Uterus (tissue), 4 donors: ENCODE data around the gene ADGRF4. TPM values are rescaled to one million over a fixed set of nuclear protein-coding genes. Genes with fewer than 3 reads are reported as not detected.

Source experiments
- DNase-seq, 2 donors: peaks; one replicate each; pipeline ENCODE4 v3.0.0-alpha.2; 2019 to 2020
- H3K27ac ChIP-seq, 2 donors: fragments of 200-600 bp; sonication (generic); 1 replicate in 1 of 2; 2 replicates in 1 of 2; pipeline ENCODE4 v1.5.1; 2016 to 2018
- H3K27me3 ChIP-seq, 2 donors: fragments of 200-600 bp; sonication (generic); one replicate each; pipeline ENCODE4 v1.5.1; 2018 to 2019; ENCODE audit warnings: control low read depth in 1 of 2
- H3K36me3 ChIP-seq, 2 donors: fragments of 200-600 bp; sonication (generic); one replicate each; pipeline ENCODE4 v1.5.1; 2019; ENCODE audit warnings: control low read depth in 1 of 2
- H3K4me1 ChIP-seq, 2 donors: fragments of 200-600 bp; sonication (generic); one replicate each; pipeline ENCODE4 v1.5.1; 2018 to 2019; ENCODE audit warnings: control low read depth in 1 of 2
- H3K4me3 ChIP-seq, 2 donors: fragments of 200-600 bp; sonication (generic); 1 replicate in 1 of 2; 2 replicates in 1 of 2; pipeline ENCODE4 v1.5.1; 2018 to 2019; ENCODE audit warnings: mild to moderate bottlenecking in 1 of 2
- H3K9me3 ChIP-seq, 2 donors: fragments of 200-600 bp; sonication (generic); one replicate each; pipeline ENCODE4 v1.5.1; 2019; ENCODE audit warnings: control low read depth in 1 of 2
- POLR2A ChIP-seq, 2 donors: fragments of 450-650 bp; IDR thresholded peaks; one replicate each; pipeline ENCODE4 v1.6.1; 2016; ENCODE audit warnings: antibody characterized with exemption in 2 of 2, mild to moderate bottlenecking in 1 of 2, moderate library complexity in 1 of 2
- intact Hi-C: fragments of 100-400 bp; cut with DNase I; formaldehyde crosslinking; loops from one replicate; pipeline ENCODE4 v1.15.1; 2023; ENCODE audit warnings: low total_unique reads
- total RNA-seq, 4 donors: library from RNA; depleted of rRNA in 3 of 4; stranded (reverse); fragments of >200 nt in 3 of 4; gene quantifications; one replicate each; pipeline versions ENCODE4 v1.1.0 to v1.2.4, GENCODE V29; 2014 to 2023
- TF ChIP-seq, protein P1 (sequence below), 4 experiments: fragments of 200-600 bp in 2 of 4; fragments of 450-650 bp in 2 of 4; sonication (generic) in 2 of 4; IDR thresholded peaks; one replicate each; pipeline ENCODE4 v1.5.1; 2016 to 2019; ENCODE audit warnings: antibody characterized with exemption in 4 of 4, mild to moderate bottlenecking in 2 of 4, moderate library complexity in 1 of 4
- donor health status: DM: yes; HTN: yes; CAD: no.

Gene ADGRF4
- total RNA-seq, 4 donors from 2014 or later = 0.24 TPM; not detected in 3

- H3K36me3 ChIP-seq = no peaks in the 10 kb centered on the region
- intact Hi-C loops = no loop called here
- H3K4me1 ChIP-seq = no peaks in the 10 kb centered on the region
- no peak overlapping the region for H3K27ac ChIP-seq
- no peak for DNase-seq
- TF ChIP-seq POLR2A (IDR thresholded peaks at IDR 0.05) = no peak
- TF ChIP-seq, protein P1, sequence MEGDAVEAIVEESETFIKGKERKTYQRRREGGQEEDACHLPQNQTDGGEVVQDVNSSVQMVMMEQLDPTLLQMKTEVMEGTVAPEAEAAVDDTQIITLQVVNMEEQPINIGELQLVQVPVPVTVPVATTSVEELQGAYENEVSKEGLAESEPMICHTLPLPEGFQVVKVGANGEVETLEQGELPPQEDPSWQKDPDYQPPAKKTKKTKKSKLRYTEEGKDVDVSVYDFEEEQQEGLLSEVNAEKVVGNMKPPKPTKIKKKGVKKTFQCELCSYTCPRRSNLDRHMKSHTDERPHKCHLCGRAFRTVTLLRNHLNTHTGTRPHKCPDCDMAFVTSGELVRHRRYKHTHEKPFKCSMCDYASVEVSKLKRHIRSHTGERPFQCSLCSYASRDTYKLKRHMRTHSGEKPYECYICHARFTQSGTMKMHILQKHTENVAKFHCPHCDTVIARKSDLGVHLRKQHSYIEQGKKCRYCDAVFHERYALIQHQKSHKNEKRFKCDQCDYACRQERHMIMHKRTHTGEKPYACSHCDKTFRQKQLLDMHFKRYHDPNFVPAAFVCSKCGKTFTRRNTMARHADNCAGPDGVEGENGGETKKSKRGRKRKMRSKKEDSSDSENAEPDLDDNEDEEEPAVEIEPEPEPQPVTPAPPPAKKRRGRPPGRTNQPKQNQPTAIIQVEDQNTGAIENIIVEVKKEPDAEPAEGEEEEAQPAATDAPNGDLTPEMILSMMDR (IDR thresholded peaks at IDR 0.05) = no peak
- no peaks in the 10 kb centered on the region for H3K27me3 ChIP-seq
- no peaks in the 10 kb centered on the region for H3K9me3 ChIP-seq
- no peak overlapping the region for H3K4me3 ChIP-seq
These were observed 28.5 kb upstream of the ADGRF4 start for GRCh38 chr6:47669684-47670513.

DNA sequence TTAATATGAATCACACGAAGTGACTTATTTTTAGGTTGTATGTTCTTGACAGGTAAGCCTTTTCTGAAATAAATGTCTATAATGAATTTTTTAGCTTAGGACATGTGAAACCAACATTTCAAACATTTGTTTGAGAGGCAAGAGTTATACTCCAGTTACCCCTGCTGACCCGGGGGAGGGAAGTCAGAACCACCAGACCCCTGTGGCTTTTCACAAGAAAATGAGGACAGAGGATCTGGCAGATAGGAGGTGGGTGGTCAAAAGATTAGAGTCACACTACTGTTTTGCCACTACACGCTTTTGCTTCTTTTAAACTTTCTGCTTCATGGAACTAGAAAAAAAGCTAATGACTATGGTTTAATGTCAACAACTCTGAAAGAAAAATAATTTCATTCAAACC, 27.5 kb upstream of the ADGRF4 start:
- TF ChIP-seq, protein P1 (IDR thresholded peaks at IDR 0.05) = no peak
- no peak for TF ChIP-seq POLR2A (IDR thresholded peaks at IDR 0.05)
- intact Hi-C loops = no loop called here
- DNase-seq = no peak
- Histone ChIP-seq H3K4me1 (no peaks in the 10 kb centered on the region), H3K9me3 (no peaks in the 10 kb centered on the region), H3K36me3 (no peaks in the 10 kb centered on the region), H3K27me3 (no peaks in the 10 kb centered on the region), H3K4me3 (no peak overlapping the region), H3K27ac (no peak overlapping the region)

GRCh38 chr6:47671777-47672176, 26.6 kb upstream of the ADGRF4 start:
- intact Hi-C loops = no loop called here
- Histone ChIP-seq H3K9me3 (no peaks in the 10 kb centered on the region), H3K36me3 (no peaks in the 10 kb centered on the region), H3K27me3 (no peaks in the 10 kb centered on the region), H3K4me3 (no peak overlapping the region), H3K27ac (no peak overlapping the region), H3K4me1 (no peaks in the 10 kb centered on the region)
- DNase-seq = no peak
- TF ChIP-seq, protein P1 (IDR thresholded peaks at IDR 0.05) = no peak
- no peak for TF ChIP-seq POLR2A (IDR thresholded peaks at IDR 0.05)

- Histone ChIP-seq H3K4me3 (no peak overlapping the region), H3K27me3 (no peaks in the 10 kb centered on the region), H3K9me3 (no peaks in the 10 kb centered on the region), H3K36me3 (no peaks in the 10 kb centered on the region), H3K4me1 (no peaks in the 10 kb centered on the region), H3K27ac (no peak overlapping the region)
- intact Hi-C loops = no loop called here
- TF ChIP-seq, protein P1 (IDR thresholded peaks at IDR 0.05) = no peak
- no peak for TF ChIP-seq POLR2A (IDR thresholded peaks at IDR 0.05)
- no peak for DNase-seq
These were observed 25.6 kb upstream of the ADGRF4 start for GRCh38 chr6:47672816-47673215.

- Histone ChIP-seq H3K36me3 (no peaks in the 10 kb centered on the region), H3K27me3 (no peaks in the 10 kb centered on the region), H3K27ac (no peak overlapping the region), H3K4me1 (no peaks in the 10 kb centered on the region), H3K4me3 (no peak overlapping the region), H3K9me3 (no peaks in the 10 kb centered on the region)
- DNase-seq = no peak
- intact Hi-C loops = no loop called here
- TF ChIP-seq, protein P1 (IDR thresholded peaks at IDR 0.05) = no peak
- TF ChIP-seq POLR2A (IDR thresholded peaks at IDR 0.05) = no peak
These were observed 23.7 kb upstream of the ADGRF4 start for GRCh38 chr6:47674673-47675072.
